Mammary epithelial cell (primary cell): Measurements from ENCODE around the gene DUOX2.

Source experiments
- EZH2 ChIP-seq: IDR thresholded peaks from 2 replicates; pipeline ENCODE4 v1.6.1; 2012; ENCODE audit warnings: low read length, inconsistent platforms, borderline replicate concordance
- TF ChIP-seq, protein P1 (sequence below), 2 donors: IDR thresholded peaks in 1 of 2; conservative IDR thresholded peaks in 1 of 2; 2 replicates each; pipeline ENCODE4 v1.5.1; 2011 to 2012; ENCODE audit warnings: inconsistent platforms in 2 of 2, low read length in 2 of 2, mild to moderate bottlenecking in 2 of 2, control low read depth in 1 of 2, low read depth in 1 of 2; ENCODE audit not compliant: insufficient read depth in 1 of 2; ENCODE audit errors: extremely low read depth in 1 of 2

DNA sequence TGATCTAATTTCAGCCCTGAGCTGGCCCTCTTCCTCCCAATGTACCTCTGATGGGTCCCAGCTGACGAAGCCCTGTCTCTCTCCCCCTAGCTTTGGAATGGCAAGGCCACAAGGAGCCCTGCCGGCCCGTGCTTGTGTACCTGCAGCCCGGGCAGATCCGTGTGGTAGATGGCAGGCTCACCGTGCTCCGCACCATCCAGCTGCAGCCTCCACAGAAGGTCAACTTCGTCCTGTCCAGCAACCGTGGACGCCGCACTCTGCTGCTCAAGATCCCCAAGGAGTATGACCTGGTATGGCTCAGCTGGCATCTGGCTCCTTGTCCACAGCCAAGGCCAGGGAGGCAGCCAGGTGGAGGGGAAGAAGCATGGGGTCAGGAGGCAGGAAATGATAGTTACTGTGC, 30.0 kb upstream of the DUOX2 start:
- TF ChIP-seq, protein P1, sequence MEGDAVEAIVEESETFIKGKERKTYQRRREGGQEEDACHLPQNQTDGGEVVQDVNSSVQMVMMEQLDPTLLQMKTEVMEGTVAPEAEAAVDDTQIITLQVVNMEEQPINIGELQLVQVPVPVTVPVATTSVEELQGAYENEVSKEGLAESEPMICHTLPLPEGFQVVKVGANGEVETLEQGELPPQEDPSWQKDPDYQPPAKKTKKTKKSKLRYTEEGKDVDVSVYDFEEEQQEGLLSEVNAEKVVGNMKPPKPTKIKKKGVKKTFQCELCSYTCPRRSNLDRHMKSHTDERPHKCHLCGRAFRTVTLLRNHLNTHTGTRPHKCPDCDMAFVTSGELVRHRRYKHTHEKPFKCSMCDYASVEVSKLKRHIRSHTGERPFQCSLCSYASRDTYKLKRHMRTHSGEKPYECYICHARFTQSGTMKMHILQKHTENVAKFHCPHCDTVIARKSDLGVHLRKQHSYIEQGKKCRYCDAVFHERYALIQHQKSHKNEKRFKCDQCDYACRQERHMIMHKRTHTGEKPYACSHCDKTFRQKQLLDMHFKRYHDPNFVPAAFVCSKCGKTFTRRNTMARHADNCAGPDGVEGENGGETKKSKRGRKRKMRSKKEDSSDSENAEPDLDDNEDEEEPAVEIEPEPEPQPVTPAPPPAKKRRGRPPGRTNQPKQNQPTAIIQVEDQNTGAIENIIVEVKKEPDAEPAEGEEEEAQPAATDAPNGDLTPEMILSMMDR (conservative IDR thresholded peaks at IDR 0.05 in 1 of 2, IDR thresholded peaks at IDR 0.05 in 1 of 2; ENCODE audit: extremely low read depth in 1 of 2, insufficient read depth in 1 of 2, low read depth in 1 of 2, low read length in 2 of 2), result no peak
- TF ChIP-seq EZH2, result no peak
